Upper lobe of right lung (tissue), 1 donor: ENCODE results near the gene SRL. TPM values are rescaled to one million over a fixed set of nuclear protein-coding genes. Genes with fewer than 3 reads are reported as not detected.

Experiments
- ATAC-seq: fragments of 200-7000 bp; cut with Tn5 transposase; one replicate; pipeline ENCODE4 v1.9.1; 2020; ENCODE audit warnings: mild to moderate bottlenecking, moderate library complexity
- DNase-seq: peaks from one replicate; pipeline ENCODE4 v3.0.0-alpha.2; 2020
- H3K27ac ChIP-seq: fragments of 200-600 bp; one replicate; pipeline ENCODE4 v1.8.0; 2022
- H3K27me3 ChIP-seq: fragments of 200-600 bp; one replicate; pipeline ENCODE4 v1.8.0; 2022; ENCODE audit warnings: mild to moderate bottlenecking
- H3K36me3 ChIP-seq: fragments of 200-600 bp; one replicate; pipeline ENCODE4 v1.8.0; 2022
- H3K4me1 ChIP-seq: fragments of 200-600 bp; one replicate; pipeline ENCODE4 v1.8.0; 2022
- H3K4me3 ChIP-seq: fragments of 200-600 bp; one replicate; pipeline ENCODE4 v1.8.0; 2022; ENCODE audit warnings: mild to moderate bottlenecking
- H3K9me3 ChIP-seq: fragments of 200-600 bp; one replicate; pipeline ENCODE4 v1.8.0; 2022
- CTCF ChIP-seq: fragments of 200-600 bp; IDR thresholded peaks from one replicate; pipeline ENCODE4 v1.8.0; 2022; ENCODE audit warnings: antibody characterized with exemption
- intact Hi-C: fragments of 100-400 bp; cut with DNase I; formaldehyde crosslinking; loops from one replicate; pipeline ENCODE4 v1.11.0; 2022
- total RNA-seq: library from RNA; stranded (reverse); fragmentation: NEBNext Ultra II Directional; extraction: Animal tissue kit (Norgen Biotek cat#: 25700); gene quantifications from one replicate; pipeline ENCODE4 v1.2.1, GENCODE V29; 2021
- donor health status: DM: no; HTN: yes; CAD: no; lungs with severe emphysema.

SRL gene
- total RNA-seq, 1 donor from 2014 or later = 0.64 TPM

GRCh38 chr16:4202615-4203345 is 39.1 kb downstream of the SRL start:
- H3K4me3 ChIP-seq = no peak overlapping the region

GRCh38 chr16:4200781-4201137 is 41.1 kb downstream of the SRL start:
- intact Hi-C loops = no loop called here
- H3K4me1 ChIP-seq = peaks cover 7% of the 10 kb centered on the region
- TF ChIP-seq CTCF = no peak
- H3K9me3 ChIP-seq = no peaks in the 10 kb centered on the region
- DNase-seq (no peak), ATAC-seq (no peak)
- no peaks in the 10 kb centered on the region for H3K36me3 ChIP-seq
- no peak overlapping the region for H3K4me3 ChIP-seq
- no peak overlapping the region for H3K27ac ChIP-seq
- no peaks in the 10 kb centered on the region for H3K27me3 ChIP-seq

More at GRCh38 chr16:4202615-4203345, 39.1 kb downstream of the SRL start:
- no peaks in the 10 kb centered on the region for H3K27me3 ChIP-seq
- intact Hi-C loops = no loop called here
- no peak for ATAC-seq
- H3K9me3 ChIP-seq = no peaks in the 10 kb centered on the region
- DNase-seq = no peak
- peaks cover 7% of the 10 kb centered on the region for H3K4me1 ChIP-seq
- no peaks in the 10 kb centered on the region for H3K36me3 ChIP-seq
- no peak for TF ChIP-seq CTCF
- no peak overlapping the region for H3K27ac ChIP-seq

GRCh38 chr16:4200000-4200780 is 41.7 kb downstream of the SRL start:
- Histone ChIP-seq H3K4me1 (peaks cover 7% of the 10 kb centered on the region), H3K9me3 (no peaks in the 10 kb centered on the region), H3K27ac (no peak overlapping the region), H3K27me3 (no peaks in the 10 kb centered on the region), H3K36me3 (no peaks in the 10 kb centered on the region), H3K4me3 (no peak overlapping the region)
- intact Hi-C loops = no loop called here
- TF ChIP-seq CTCF = peak; percentile 72
- ATAC-seq (peak; percentile 97), DNase-seq (peak; percentile 89)

GRCh38 chr16:4198816-4199215 is 43.1 kb downstream of the SRL start:
- no peak for TF ChIP-seq CTCF
- no peak for ATAC-seq
- DNase-seq = no peak
- no peaks in the 10 kb centered on the region for H3K27me3 ChIP-seq
- no peak overlapping the region for H3K27ac ChIP-seq
- no peaks in the 10 kb centered on the region for H3K9me3 ChIP-seq
- intact Hi-C loops = no loop called here
- H3K36me3 ChIP-seq = no peaks in the 10 kb centered on the region
- H3K4me1 ChIP-seq = peaks cover 7% of the 10 kb centered on the region
- H3K4me3 ChIP-seq = no peak overlapping the region

- DNase-seq (no peak), ATAC-seq (peak; percentile 91)
- TF ChIP-seq CTCF = no peak
Observed at GRCh38 chr16:4194661-4195060, 47.2 kb downstream of the SRL start.

More at GRCh38 chr16:4194661-4195060, 47.2 kb downstream of the SRL start:
- no peaks in the 10 kb centered on the region for H3K36me3 ChIP-seq
- no peak overlapping the region for H3K4me3 ChIP-seq
- intact Hi-C loops = no loop called here
- H3K9me3 ChIP-seq = no peaks in the 10 kb centered on the region
- no peaks in the 10 kb centered on the region for H3K4me1 ChIP-seq
- no peak overlapping the region for H3K27ac ChIP-seq
- H3K27me3 ChIP-seq = no peaks in the 10 kb centered on the region
